Lower lobe of right lung (tissue), 2 donors: Measurements from ENCODE around the gene ARSK. TPM values are rescaled to one million over a fixed set of nuclear protein-coding genes. Genes with fewer than 3 reads are reported as not detected.
A peak's percentile ranks its signal among the peaks of the same experiment; 100 is the strongest.

Experiments used
- ATAC-seq, 2 donors: fragments of 200-7000 bp; cut with Tn5 transposase; one replicate each; pipeline ENCODE4 v1.9.1; 2020 to 2022; ENCODE audit warnings: mild to moderate bottlenecking in 2 of 2, moderate library complexity in 2 of 2
- DNase-seq: peaks from one replicate; pipeline ENCODE4 v3.0.0-alpha.2; 2020
- H3K27ac ChIP-seq: fragments of 200-600 bp; one replicate; pipeline ENCODE4 v1.8.0; 2022
- H3K27me3 ChIP-seq: fragments of 200-600 bp; one replicate; pipeline ENCODE4 v1.8.0; 2022; ENCODE audit warnings: low read depth
- H3K36me3 ChIP-seq: fragments of 200-600 bp; one replicate; pipeline ENCODE4 v1.8.0; 2022; ENCODE audit warnings: mild to moderate bottlenecking
- H3K4me1 ChIP-seq: fragments of 200-600 bp; one replicate; pipeline ENCODE4 v1.8.0; 2022
- H3K4me3 ChIP-seq: fragments of 200-600 bp; one replicate; pipeline ENCODE4 v1.8.0; 2022; ENCODE audit warnings: mild to moderate bottlenecking
- H3K9me3 ChIP-seq: fragments of 200-600 bp; one replicate; pipeline ENCODE4 v1.8.0; 2022
- intact Hi-C: fragments of 100-400 bp; cut with DNase I; formaldehyde crosslinking; loops from one replicate; pipeline ENCODE4 v1.11.0; 2022
- total RNA-seq: library from RNA; stranded (reverse); fragmentation: NEBNext Ultra II Directional; extraction: Animal tissue kit (Norgen Biotek cat#: 25700); gene quantifications from one replicate; pipeline ENCODE4 v1.2.1, GENCODE V29; 2021
- TF ChIP-seq, protein P1 (sequence below): fragments of 200-600 bp; IDR thresholded peaks from one replicate; pipeline ENCODE4 v1.8.0; 2022; ENCODE audit warnings: antibody characterized with exemption, mild to moderate bottlenecking
- donor health status: DM: no; HTN: yes; CAD: no; lungs with severe emphysema.

ARSK gene
- total RNA-seq, 1 donor from 2014 or later, result 5.6 TPM

DNA sequence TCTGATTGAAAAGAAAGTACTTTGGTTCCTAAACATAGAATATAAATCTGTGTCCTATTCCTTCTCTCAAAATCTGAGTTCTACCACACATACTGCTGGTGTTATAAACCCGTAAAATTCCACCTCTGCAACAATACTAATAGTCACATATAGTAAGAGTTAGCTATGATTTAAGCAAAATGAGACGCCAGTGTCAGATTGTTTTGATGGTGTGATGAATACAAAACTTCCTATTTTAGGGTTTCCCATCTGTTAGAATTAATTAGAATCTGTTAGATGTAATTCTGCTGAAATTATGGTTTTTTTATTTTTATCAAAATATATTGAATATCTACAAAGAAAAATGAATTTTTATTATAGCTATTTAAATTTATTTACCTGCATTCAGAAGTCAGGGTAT is 26.7 kb downstream of the ARSK start:
- ATAC-seq, result no peak
- no peak for DNase-seq
- no peaks in the 10 kb centered on the region for H3K27me3 ChIP-seq
- no peaks in the 10 kb centered on the region for H3K9me3 ChIP-seq
- TF ChIP-seq, protein P1, sequence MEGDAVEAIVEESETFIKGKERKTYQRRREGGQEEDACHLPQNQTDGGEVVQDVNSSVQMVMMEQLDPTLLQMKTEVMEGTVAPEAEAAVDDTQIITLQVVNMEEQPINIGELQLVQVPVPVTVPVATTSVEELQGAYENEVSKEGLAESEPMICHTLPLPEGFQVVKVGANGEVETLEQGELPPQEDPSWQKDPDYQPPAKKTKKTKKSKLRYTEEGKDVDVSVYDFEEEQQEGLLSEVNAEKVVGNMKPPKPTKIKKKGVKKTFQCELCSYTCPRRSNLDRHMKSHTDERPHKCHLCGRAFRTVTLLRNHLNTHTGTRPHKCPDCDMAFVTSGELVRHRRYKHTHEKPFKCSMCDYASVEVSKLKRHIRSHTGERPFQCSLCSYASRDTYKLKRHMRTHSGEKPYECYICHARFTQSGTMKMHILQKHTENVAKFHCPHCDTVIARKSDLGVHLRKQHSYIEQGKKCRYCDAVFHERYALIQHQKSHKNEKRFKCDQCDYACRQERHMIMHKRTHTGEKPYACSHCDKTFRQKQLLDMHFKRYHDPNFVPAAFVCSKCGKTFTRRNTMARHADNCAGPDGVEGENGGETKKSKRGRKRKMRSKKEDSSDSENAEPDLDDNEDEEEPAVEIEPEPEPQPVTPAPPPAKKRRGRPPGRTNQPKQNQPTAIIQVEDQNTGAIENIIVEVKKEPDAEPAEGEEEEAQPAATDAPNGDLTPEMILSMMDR, result no peak
- intact Hi-C loops, result no loop called here
- H3K27ac ChIP-seq, result no peak overlapping the region
- no peaks in the 10 kb centered on the region for H3K4me1 ChIP-seq
- H3K36me3 ChIP-seq, result peaks cover 4% of the 10 kb centered on the region
- no peak overlapping the region for H3K4me3 ChIP-seq

DNA sequence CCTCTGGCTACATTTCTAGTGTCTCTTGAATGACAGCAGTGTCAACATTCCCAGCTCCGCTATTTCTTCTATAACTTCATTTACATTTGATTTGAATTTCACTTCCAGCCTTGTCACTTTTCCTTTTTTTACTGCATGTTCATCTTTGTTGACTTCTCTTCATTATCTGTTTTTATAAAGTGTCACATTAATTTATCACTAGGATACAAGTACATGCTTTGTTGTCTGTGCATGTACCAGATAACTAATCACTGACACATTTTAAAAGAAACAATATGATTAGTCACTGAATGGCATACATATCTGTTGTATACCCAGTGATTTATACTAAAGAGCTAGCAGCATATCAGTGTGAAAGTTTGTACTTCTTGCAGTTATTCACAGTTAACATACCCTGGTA is 29.1 kb downstream of the ARSK start:
- Histone ChIP-seq H3K36me3 (peaks cover 4% of the 10 kb centered on the region), H3K4me1 (no peaks in the 10 kb centered on the region), H3K4me3 (no peak overlapping the region), H3K27ac (no peak overlapping the region), H3K27me3 (no peaks in the 10 kb centered on the region), H3K9me3 (no peaks in the 10 kb centered on the region)
- TF ChIP-seq, protein P1, result no peak
- intact Hi-C loops, result no loop called here
- DNase-seq (no peak), ATAC-seq (no peak)

DNA sequence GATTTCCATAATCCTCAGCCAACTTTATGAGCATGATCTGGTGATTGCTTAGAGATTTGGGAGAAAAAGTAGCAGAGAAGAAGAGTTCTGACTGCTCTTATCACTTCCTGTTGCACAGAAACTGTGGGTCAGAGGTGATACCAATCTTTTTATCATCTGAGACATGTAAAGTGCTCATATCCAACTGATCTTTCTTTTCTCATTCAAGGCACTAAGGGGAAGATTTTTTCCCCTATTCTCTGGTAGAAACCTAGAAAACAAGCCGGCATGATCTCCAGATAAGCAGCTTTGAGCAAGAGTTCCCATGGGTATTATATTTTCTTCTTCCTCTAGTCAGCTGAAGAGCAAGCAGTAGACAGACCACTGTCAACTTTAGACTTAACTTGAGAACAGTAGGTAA is 36.0 kb downstream of the ARSK start:
- Histone ChIP-seq H3K4me1 (no peaks in the 10 kb centered on the region), H3K27ac (no peak overlapping the region), H3K27me3 (no peaks in the 10 kb centered on the region), H3K9me3 (no peaks in the 10 kb centered on the region), H3K36me3 (no peaks in the 10 kb centered on the region), H3K4me3 (no peak overlapping the region)
- TF ChIP-seq, protein P1, result no peak
- ATAC-seq, result no peak
- intact Hi-C loops, result no loop called here
- no peak for DNase-seq

DNA sequence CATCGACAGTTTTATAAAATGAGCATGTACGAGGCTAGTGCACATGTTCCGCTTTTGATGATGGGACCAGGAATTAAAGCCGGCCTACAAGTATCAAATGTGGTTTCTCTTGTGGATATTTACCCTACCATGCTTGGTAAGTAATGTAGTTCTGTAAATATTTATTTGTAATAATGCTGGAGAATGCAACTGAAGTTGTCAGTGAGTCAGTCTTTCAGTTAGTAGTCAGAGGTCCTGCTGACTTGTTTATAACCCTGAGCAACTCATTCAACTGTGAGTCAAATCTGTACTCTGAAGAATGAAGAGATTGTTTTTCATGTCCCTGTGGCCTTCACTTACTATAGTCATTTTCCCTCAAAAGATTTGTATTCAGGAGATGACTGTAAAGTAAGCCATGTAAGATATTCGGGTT is 36.6 kb downstream of the ARSK start:
- Histone ChIP-seq H3K9me3 (no peaks in the 10 kb centered on the region), H3K27ac (no peak overlapping the region), H3K27me3 (no peaks in the 10 kb centered on the region), H3K36me3 (no peaks in the 10 kb centered on the region), H3K4me1 (no peaks in the 10 kb centered on the region), H3K4me3 (no peak overlapping the region)
- intact Hi-C loops, result no loop called here
- DNase-seq (no peak), ATAC-seq (no peak)
- TF ChIP-seq, protein P1, result no peak

DNA sequence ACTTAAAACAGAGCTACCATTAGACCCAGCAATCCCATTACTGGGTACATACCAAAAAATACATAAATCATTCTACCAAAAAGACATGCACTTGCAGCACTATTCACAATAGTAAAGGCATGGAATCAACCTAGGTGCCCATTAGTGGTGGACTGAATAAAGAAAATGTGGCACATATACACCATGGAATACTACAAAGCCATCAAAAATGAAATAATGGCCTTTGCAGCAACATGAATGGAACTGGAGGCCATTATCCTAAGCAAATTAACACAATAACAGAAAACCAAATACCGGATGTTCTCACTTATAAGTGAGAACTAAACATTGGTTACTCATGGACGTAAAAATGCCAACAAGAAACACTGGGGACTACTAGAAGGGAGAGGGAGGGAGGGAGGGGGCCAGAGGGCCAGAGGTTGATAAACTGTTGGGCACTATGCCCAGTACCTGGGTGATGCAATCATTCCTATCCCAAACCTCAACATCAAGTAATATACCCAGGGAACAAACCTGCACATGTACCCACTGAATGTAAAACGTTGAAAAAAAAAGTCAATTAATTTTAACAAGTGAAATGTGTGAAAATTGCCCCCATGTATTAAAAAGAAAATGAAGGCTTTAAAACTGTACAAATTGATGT is 40.5 kb downstream of the ARSK start:
- H3K4me3 ChIP-seq, result no peak overlapping the region
- intact Hi-C loops, result no loop called here
- TF ChIP-seq, protein P1, result no peak

More for the DNA sequence above, 40.5 kb downstream of the ARSK start:
- Histone ChIP-seq H3K27me3 (no peaks in the 10 kb centered on the region), H3K27ac (no peak overlapping the region), H3K9me3 (no peaks in the 10 kb centered on the region), H3K36me3 (no peaks in the 10 kb centered on the region), H3K4me1 (no peaks in the 10 kb centered on the region)
- no peak for DNase-seq
- ATAC-seq, result peak in 1 of 2 donors; percentile 24
